DND-41 (cell line): ENCODE data around the gene HMGCL.

Source experiments
- CTCF ChIP-seq: IDR thresholded peaks from 2 replicates; pipeline ENCODE4 v1.5.1; 2012; ENCODE audit warnings: borderline replicate concordance, low read length, moderate library complexity, mild to moderate bottlenecking; ENCODE audit not compliant: poor library complexity, severe bottlenecking; ENCODE audit errors: extremely low read depth
- EZH2 ChIP-seq: IDR thresholded peaks from 3 replicates; pipeline ENCODE4 v1.6.1; 2012; ENCODE audit warnings: borderline replicate concordance, low read depth, mild to moderate bottlenecking, moderate library complexity, low read length, inconsistent platforms; ENCODE audit not compliant: severe bottlenecking

GRCh38 chr1:23776217-23776616 is 49.0 kb downstream of the HMGCL start:
- no peak for TF ChIP-seq CTCF
- no peak for TF ChIP-seq EZH2
